ENCODE data around the gene SNRPN.
A peak's percentile ranks its signal among the peaks of the same experiment; 100 is the strongest.

SNRPN gene

DNA sequence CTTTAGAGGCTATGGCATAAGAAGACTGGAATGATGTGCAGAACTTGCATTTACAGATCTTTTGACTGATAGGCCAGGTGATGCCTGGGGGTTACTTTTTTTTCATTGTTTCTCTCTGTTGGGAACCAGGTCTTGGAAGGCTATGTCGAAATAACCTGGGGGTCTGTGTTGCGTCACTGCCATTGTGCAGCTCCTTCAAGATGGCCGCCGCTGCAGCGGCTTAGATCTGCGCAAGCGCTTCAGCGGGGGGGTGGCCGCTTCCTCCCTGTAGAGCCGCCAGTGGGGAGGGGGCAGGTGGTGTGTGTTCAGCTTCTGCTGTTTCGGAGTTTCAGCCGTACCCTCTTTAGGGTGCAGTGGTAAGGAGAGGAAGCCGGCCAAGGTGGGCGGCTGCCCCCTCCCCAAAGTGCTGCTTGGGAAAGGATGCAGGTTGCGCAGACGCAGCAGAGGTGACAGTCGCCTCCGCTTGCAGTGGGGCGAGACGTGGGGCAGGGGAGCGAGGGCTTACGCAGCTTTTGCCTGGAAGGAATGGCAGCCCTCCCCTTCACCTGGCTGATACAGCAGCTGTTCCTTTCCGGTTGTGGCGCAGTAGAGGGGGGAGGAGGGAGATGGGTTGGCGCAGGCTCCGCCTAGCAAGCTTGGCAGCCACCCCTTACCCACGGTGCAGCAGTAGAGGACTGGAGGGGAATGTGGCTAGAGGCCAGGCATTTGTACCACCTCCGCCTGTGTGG is 1.5 kb downstream of the SNRPN start:
- peak; percentile 83 for DNase-seq (ENCODE audit: low read depth)
- peak overlapping the region; percentile 93 for H3K4me3 ChIP-seq (replicated peaks; ENCODE audit: low read depth, low read length)
- TF ChIP-seq, protein P1, sequence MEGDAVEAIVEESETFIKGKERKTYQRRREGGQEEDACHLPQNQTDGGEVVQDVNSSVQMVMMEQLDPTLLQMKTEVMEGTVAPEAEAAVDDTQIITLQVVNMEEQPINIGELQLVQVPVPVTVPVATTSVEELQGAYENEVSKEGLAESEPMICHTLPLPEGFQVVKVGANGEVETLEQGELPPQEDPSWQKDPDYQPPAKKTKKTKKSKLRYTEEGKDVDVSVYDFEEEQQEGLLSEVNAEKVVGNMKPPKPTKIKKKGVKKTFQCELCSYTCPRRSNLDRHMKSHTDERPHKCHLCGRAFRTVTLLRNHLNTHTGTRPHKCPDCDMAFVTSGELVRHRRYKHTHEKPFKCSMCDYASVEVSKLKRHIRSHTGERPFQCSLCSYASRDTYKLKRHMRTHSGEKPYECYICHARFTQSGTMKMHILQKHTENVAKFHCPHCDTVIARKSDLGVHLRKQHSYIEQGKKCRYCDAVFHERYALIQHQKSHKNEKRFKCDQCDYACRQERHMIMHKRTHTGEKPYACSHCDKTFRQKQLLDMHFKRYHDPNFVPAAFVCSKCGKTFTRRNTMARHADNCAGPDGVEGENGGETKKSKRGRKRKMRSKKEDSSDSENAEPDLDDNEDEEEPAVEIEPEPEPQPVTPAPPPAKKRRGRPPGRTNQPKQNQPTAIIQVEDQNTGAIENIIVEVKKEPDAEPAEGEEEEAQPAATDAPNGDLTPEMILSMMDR (IDR thresholded peaks at IDR 0.05; ENCODE audit: low read length, missing control alignments): no peak

DNA sequence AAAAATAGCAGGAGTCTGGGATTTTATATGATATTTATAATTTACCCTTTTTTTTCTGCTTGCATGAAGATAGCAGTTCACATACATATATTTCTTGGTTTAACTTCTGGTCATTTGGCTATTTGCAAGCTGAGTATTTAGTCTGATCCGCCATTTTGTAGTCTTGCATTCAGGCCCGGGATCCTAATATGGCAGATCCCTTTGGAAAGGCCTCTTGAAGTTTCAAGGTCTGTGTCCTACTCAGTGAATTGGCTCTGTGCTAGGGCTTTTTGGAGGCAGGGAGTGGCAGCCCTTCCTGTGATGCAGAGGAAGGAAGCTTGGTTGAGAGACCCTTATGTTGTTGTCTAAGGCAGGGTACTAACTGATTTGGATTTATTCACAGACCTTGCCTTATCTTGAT is 2.9 kb downstream of the SNRPN start:
- H3K4me3 ChIP-seq (replicated peaks; ENCODE audit: low read depth, low read length): no peak overlapping the region
- TF ChIP-seq, protein P1 (IDR thresholded peaks at IDR 0.05; ENCODE audit: low read length, missing control alignments): no peak
- DNase-seq (ENCODE audit: low read depth): no peak

DNA sequence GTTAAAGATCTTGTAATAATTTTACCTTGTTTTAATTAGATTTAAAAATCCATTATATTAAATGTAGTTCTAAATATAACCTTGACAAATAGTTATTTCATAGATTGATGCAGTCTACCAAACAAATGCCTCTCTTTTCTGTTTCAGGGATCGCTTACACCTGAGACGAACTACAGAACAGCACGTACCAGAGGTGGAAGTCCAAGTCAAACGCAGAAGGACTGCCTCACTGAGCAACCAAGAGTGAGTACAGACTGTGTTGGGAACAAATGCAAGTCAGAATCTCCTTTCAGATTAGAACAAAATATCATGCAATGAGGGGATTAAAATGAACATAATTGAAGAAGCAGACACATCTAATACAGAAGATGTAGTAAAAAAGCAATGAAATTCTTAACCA is 7.2 kb downstream of the SNRPN start:
- TF ChIP-seq, protein P1 (IDR thresholded peaks at IDR 0.05; ENCODE audit: low read length, missing control alignments): no peak
- DNase-seq (ENCODE audit: low read depth): no peak
- H3K4me3 ChIP-seq (replicated peaks; ENCODE audit: low read depth, low read length): no peak overlapping the region

DNA sequence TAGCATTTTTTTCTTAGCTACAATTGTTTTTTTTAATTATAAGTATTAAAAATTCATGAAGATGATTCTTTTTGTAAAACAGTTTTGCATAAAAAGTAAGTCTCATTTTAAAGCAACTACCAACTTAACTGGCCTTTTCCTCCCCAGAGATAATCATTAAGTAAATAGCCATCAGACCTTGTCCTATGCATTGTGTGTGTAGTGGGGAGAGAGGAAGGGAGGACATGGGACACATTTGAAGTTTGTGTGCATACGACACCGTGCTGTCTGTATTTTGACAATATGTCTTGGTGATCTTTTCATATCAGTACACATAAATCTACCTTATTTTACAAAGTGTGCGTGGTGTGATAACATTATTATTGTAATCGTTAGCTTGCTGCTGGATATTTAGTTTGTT is 8.1 kb downstream of the SNRPN start:
- H3K4me3 ChIP-seq (replicated peaks; ENCODE audit: low read depth, low read length): no peak overlapping the region
- TF ChIP-seq, protein P1 (IDR thresholded peaks at IDR 0.05; ENCODE audit: low read length, missing control alignments): no peak
- no peak for DNase-seq (ENCODE audit: low read depth)

DNA sequence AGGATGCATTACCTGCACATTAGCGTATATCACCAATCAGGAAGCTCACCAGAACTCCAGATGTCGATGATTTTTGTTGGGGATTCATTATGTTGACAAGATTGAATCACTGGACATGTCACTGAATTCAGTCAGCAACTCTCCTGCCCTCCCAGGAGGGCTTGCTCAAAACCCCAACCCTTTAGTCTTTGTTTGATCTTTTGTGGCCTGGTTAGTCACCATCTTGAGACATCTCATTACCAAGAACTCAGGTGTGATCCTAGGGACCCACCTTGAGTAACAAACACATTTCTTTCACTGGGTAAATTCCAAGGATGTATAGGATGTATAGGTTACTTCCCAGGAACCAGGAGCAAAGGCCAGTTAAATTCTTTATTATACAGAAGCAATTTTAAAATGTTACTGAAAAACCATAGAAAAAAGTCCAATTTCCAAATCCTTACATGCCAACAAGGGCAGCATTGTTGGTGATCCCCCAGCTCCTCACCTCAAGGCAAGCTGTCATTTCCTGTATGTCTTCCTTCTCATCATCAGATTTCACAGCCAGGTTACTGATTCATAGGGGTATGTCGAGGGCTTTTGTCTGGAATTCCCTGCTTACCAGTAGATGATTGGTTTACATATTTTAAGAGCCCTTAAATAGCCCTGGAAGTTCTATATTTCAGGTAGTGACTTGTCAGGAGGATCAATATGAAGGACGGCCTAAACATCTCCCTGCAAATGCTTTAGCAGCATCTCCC is 11.7 kb downstream of the SNRPN start:
- no peak overlapping the region for H3K4me3 ChIP-seq (replicated peaks; ENCODE audit: low read depth, low read length)
- no peak for DNase-seq (ENCODE audit: low read depth)
- TF ChIP-seq, protein P1 (IDR thresholded peaks at IDR 0.05; ENCODE audit: low read length, missing control alignments): no peak

DNA sequence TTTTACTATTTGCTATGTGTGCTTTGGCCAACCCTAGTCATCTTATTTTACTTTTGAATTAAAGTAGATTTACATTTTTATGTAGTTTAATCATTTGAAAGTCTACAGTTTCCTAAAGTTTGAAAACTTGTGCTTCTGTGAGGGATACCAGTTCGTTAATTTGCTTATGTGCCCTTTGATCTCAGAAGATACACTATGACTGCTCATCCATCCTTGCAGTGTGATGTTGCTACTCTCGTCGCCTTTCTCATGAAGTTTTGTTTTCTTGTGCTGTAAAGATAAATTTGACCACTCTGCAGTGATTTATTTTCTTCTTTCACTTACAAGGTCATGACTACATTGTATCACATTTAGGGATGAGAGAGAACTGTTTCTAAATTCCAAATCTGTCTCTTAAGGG is 16.3 kb downstream of the SNRPN start:
- DNase-seq (ENCODE audit: low read depth): no peak
- no peak overlapping the region for H3K4me3 ChIP-seq (replicated peaks; ENCODE audit: low read depth, low read length)
- TF ChIP-seq, protein P1 (IDR thresholded peaks at IDR 0.05; ENCODE audit: low read length, missing control alignments): no peak

Data from fibroblast of pulmonary artery (primary cell).